ENCODE measurements around the gene MEIS2. TPM values are rescaled to one million over a fixed set of nuclear protein-coding genes. Genes with fewer than 3 reads are reported as not detected.

Gene MEIS2
- total RNA-seq, 2 donors from 2014 or later: 7.1 to 9.7 TPM

- Mint-ChIP-seq H3K4me3 (no peak overlapping the region), H3K27me3 (ENCODE audit: insufficient read depth) (peaks cover 99% of the 10 kb centered on the region), H3K9me3 (no peaks in the 10 kb centered on the region), H3K4me1 (peaks cover 56% of the 10 kb centered on the region), H3K27ac (no peak overlapping the region), H3K36me3 (ENCODE audit: low read depth) (no peaks in the 10 kb centered on the region)
- no peak overlapping the region for H3K9ac ChIP-seq (ENCODE audit: extremely low read depth, low read length, poor library complexity, severe bottlenecking)
- H3K4me1 ChIP-seq (ENCODE audit: control insufficient read depth, insufficient read depth, low read length): peaks cover 20% of the 10 kb centered on the region
- H3K36me3 ChIP-seq (ENCODE audit: control insufficient read depth, insufficient read depth, low read length): no peaks in the 10 kb centered on the region
- WGBS, 2 experiments (ENCODE audit: insufficient coverage in 1 of 2, insufficient read length in 1 of 2): 0 to 8% methylated on average over 1 to 6 of the region's 8 CpGs
- no peaks in the 10 kb centered on the region for H3K9me3 ChIP-seq (ENCODE audit: control insufficient read depth, low read length)
- DNase-seq: no peak
- peak overlapping the region; percentile 66 for H3K4me3 ChIP-seq (ENCODE audit: low read length)
- peak overlapping the region; percentile 99 for H3K27ac ChIP-seq (ENCODE audit: low read depth, low read length)
- H3K27me3 ChIP-seq (ENCODE audit: control insufficient read depth, insufficient read depth, low read length, poor library complexity, severe bottlenecking): peaks cover 100% of the 10 kb centered on the region
- no peak for TF ChIP-seq CTCF (conservative IDR thresholded peaks at IDR 0.05)
Measured at GRCh38 chr15:36886701-36887100, 213.6 kb downstream of the MEIS2 start.

GRCh38 chr15:36886191-36886590, 214.2 kb downstream of the MEIS2 start:
- peaks cover 60% of the 10 kb centered on the region for H3K4me1 Mint-ChIP-seq
- H3K27ac Mint-ChIP-seq: no peak overlapping the region
- whole genome bisulfite sequencing, 2 experiments (ENCODE audit: insufficient coverage in 1 of 2, insufficient read length in 1 of 2): 3 to 4% methylated on average over 7 to 13 of the region's 13 CpGs
- H3K4me3 Mint-ChIP-seq: no peak overlapping the region
- Histone ChIP-seq H3K36me3 (ENCODE audit: control insufficient read depth, insufficient read depth, low read length) (no peaks in the 10 kb centered on the region), H3K27me3 (ENCODE audit: control insufficient read depth, insufficient read depth, low read length, poor library complexity, severe bottlenecking) (peaks cover 100% of the 10 kb centered on the region), H3K27ac (ENCODE audit: low read depth, low read length) (peak overlapping the region; percentile 99), H3K9me3 (ENCODE audit: control insufficient read depth, low read length) (no peaks in the 10 kb centered on the region), H3K4me1 (ENCODE audit: control insufficient read depth, insufficient read depth, low read length) (peaks cover 20% of the 10 kb centered on the region), H3K9ac (ENCODE audit: extremely low read depth, low read length, poor library complexity, severe bottlenecking) (no peak overlapping the region), H3K4me3 (ENCODE audit: low read length) (peak overlapping the region; percentile 66)
- peak; percentile 61 for DNase-seq
- H3K9me3 Mint-ChIP-seq: no peaks in the 10 kb centered on the region
- H3K36me3 Mint-ChIP-seq (ENCODE audit: low read depth): no peaks in the 10 kb centered on the region
- no peak for TF ChIP-seq CTCF (conservative IDR thresholded peaks at IDR 0.05)
- H3K27me3 Mint-ChIP-seq (ENCODE audit: insufficient read depth): peaks cover 99% of the 10 kb centered on the region

DNA sequence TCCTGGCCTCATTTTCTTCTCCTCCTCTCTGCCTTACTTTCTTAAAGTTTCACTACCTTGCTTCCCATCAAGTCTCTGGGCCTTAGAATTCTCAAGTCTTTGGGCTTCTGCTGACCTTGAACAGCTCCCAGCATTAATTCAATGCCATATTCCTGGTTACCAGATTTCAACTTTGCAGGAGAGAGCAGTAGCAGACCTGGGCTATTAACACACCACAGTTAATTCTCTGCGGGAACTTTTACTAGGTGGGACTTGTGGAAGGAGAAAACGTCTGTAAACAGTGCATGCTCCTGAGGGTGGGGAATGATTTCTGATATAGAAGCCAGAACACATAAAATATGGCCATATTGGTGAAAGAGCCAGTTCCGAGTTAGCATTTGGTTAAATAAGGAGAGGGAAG, 214.6 kb downstream of the MEIS2 start:
- peak overlapping the region; percentile 99 for H3K27ac ChIP-seq (ENCODE audit: low read depth, low read length)
- H3K9me3 ChIP-seq (ENCODE audit: control insufficient read depth, low read length): no peaks in the 10 kb centered on the region
- H3K4me1 ChIP-seq (ENCODE audit: control insufficient read depth, insufficient read depth, low read length): peaks cover 20% of the 10 kb centered on the region
- H3K27me3 ChIP-seq (ENCODE audit: control insufficient read depth, insufficient read depth, low read length, poor library complexity, severe bottlenecking): peaks cover 100% of the 10 kb centered on the region
- H3K4me3 Mint-ChIP-seq: no peak overlapping the region
- H3K36me3 Mint-ChIP-seq (ENCODE audit: low read depth): no peaks in the 10 kb centered on the region
- H3K36me3 ChIP-seq (ENCODE audit: control insufficient read depth, insufficient read depth, low read length): no peaks in the 10 kb centered on the region
- peak overlapping the region; percentile 66 for H3K4me3 ChIP-seq (ENCODE audit: low read length)
- H3K9me3 Mint-ChIP-seq: no peaks in the 10 kb centered on the region
- 0 to 6% methylated on average over 3 of the region's 3 CpGs for WGBS, 2 experiments (ENCODE audit: insufficient coverage in 1 of 2, insufficient read length in 1 of 2)
- peaks cover 65% of the 10 kb centered on the region for H3K4me1 Mint-ChIP-seq
- H3K27me3 Mint-ChIP-seq (ENCODE audit: insufficient read depth): peaks cover 99% of the 10 kb centered on the region
- no peak for DNase-seq
- no peak overlapping the region for H3K27ac Mint-ChIP-seq
- no peak overlapping the region for H3K9ac ChIP-seq (ENCODE audit: extremely low read depth, low read length, poor library complexity, severe bottlenecking)
- no peak for TF ChIP-seq CTCF (conservative IDR thresholded peaks at IDR 0.05)
